ENCODE measurements around the gene EIF3B.
"Not testable (repeated sequence)": the region's sequence is repeated elsewhere in the genome, so short reads cannot be mapped to it uniquely, and the experiment has no call there.

Gene EIF3B

DNA sequence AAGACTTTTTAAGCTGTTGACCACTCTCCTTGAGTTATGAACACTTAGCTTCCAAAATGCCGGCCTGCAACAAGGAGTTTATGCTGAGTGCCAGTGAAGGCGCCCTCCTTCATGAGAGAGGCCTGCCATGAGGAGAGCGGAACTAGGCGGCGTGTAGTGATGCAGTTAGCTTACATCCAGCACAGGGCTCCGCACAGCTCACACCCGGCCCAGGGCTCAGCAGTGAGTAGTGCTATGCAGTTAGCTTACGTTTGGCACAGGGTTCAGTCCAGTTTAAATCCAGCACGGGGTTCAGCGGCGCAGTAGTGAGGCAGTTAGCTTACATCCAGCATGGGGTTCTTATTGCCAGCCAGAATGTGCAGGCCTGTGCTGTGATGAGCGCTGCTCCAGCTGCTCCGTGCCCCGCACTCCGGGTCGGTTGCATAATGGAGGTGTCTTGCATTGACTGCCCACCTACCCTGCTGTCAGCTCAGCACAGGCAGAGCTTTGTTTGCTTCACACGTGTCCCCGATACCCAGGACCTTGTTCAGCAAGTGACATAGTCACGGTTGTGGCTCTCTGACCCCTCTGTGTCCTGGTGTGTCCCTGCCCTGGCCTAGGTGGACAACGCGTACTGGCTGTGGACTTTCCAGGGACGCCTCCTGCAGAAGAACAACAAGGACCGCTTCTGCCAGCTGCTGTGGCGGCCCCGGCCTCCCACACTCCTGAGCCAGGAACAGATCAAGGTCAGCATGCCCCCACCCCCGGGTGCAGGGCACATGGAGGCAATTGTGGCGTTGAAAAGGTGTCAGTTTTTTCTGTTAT is 21.9 kb downstream of the EIF3B start:
- in situ Hi-C loops (cut with MboI; ENCODE audit: low sequenced_read_pairs): no loop called here

DNA sequence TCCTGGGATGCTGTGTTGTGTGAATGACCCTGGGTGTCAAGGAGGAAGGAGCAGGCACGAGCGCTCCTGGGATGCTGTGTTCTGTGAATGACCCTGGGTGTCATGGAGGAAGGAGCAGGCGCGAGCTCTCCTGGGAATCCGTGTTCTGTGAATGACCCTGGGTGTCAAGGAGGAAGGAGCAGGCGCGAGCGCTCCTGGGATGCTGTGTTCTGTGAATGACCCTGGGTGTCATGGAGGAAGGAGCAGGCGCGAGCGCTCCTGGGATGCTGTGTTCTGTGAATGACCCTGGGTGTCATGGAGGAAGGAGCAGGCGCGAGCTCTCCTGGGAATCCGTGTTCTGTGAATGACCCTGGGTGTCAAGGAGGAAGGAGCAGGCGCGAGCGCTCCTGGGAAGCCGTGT is 22.9 kb downstream of the EIF3B start:
- in situ Hi-C loops (cut with MboI; ENCODE audit: low sequenced_read_pairs): not testable (repeated sequence)

DNA sequence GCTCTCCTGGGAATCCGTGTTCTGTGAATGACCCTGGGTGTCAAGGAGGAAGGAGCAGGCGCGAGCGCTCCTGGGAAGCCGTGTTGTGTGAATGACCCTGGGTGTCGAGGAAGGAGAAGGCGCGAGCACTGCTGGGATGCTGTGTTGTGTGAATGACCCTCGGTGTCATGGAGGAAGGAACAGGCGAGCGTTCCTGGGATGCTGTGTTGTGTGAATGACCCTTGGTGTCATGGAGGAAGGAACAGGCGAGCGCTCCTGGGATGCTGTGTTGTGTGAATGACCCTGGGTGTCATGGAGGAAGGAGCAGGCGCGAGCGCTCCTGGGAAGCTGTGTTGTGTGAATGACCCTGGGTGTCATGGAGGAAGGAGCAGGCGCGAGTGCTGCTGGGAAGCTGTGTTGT is 23.5 kb downstream of the EIF3B start:
- in situ Hi-C loops (cut with MboI; ENCODE audit: low sequenced_read_pairs): not testable (repeated sequence)

DNA sequence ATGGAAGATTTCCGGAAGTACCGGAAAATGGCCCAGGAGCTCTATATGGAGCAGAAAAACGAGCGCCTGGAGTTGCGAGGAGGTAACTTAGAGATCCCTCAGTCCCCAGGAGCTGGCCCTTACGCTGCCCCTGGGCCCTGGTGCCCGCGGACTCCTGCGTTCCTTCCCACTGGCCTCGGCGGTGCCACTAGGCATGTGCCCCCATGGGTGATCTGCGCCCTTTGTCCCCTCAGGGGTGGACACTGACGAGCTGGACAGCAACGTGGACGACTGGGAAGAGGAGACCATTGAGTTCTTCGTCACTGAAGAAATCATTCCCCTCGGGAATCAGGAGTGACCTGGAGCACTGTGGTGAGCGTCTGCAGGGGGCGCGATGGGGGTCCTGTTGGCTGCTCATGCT is 24.5 kb downstream of the EIF3B start:
- in situ Hi-C loops (cut with MboI; ENCODE audit: low sequenced_read_pairs): no loop called here

DNA sequence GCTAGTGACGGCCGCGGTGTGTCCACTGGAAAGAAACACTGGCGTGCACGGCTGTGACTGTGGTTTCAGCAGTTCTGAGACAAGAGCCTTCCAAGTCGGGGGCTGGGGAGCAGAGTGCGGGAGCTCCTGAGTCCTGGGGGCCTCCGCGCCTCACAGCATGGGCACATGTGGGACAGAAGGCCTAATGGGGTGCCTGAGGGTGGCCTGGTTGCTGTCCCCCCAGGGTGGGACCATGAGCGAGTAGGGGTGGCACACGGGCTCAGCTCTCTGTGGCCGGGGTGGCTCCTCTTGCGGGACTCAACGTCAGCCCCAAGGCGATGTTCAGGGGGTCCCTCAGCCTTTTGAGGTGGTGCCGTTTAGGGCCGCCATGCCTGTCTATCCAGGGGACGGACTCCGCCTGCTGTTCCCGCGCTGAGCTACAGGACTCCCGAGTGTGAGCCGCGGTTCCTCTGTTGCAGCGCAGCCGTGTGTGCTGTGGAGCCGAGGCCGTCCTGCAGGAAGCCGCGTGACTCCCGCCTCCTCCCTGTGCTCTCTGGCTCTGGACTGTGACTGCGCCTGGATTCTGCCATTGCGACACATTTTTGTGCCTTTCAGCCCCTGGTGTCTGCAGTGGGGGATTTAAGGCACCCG is 25.3 kb downstream of the EIF3B start:
- in situ Hi-C loops (cut with MboI; ENCODE audit: low sequenced_read_pairs): no loop called here

DNA sequence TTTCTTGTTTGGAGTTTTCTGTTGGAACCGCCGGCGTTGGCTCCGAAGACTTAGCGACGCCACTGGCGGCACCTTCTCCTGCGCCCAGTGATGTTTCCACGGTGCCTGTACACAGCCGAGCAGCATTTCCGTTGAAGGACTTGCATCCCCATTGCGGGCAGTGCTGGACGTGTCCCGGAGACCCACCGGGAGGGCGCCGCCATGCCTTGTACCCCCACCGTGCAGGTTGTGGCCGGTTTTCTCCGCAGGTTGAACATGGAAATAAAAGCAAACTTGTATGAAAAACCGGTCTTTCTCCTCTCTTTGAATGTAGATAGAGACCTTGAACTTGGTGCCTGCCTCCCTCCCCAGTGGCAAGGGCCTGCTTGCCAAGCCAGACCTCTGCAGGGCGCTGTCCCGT is 25.8 kb downstream of the EIF3B start:
- in situ Hi-C loops (cut with MboI; ENCODE audit: low sequenced_read_pairs): no loop called here

DNA sequence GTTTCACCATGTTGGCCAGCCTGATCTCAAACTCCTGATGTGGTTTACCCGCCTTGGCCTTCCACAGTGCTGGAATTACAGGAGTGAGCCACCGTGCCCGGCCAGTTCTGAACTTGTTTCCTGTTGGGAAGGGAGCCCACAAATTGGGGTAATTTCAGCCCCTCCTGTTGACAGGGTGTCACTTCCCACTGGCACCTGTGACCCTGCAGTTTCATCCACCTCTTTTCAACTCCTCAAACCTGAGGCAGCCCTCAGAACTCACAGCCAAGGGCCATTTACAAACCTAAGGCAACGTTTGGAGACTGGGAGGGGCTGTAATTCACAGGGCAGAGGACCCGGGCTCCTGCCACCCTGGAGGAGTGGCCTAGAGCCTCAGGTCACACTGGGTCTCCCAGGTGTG is 26.6 kb downstream of the EIF3B start:
- in situ Hi-C loops (cut with MboI; ENCODE audit: low sequenced_read_pairs): no loop called here

DNA sequence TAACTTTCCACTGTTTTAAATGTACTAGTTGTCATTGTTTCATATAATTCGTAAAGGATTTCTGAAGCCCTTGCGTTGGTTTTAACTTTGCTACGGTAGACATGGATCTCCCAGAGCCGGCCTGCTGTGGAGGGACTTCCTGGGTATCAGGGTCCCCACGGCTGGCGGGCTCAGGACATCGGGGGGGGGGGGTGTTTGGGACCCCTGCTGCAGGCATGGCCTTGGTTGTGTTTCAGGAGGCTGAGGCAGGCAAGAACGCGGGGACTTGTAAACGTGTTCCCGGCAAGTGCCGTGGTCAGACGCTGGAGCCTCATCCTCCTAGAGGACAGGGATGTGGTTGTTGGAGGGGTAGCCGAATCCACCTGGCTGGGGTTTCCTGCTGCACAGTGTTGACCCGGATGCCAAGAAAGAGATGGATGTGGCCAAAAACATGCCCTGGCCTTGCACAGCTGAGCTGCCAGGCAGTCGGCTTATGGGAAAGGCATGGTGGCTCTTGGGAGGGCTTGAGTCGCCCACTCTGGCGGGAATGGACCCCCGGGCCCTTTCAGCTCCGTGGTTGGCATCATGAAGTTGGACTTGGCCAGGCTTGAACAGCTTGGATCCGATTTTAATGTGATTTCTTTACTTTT is 27.4 kb downstream of the EIF3B start:
- in situ Hi-C loops (cut with MboI; ENCODE audit: low sequenced_read_pairs): no loop called here

DNA sequence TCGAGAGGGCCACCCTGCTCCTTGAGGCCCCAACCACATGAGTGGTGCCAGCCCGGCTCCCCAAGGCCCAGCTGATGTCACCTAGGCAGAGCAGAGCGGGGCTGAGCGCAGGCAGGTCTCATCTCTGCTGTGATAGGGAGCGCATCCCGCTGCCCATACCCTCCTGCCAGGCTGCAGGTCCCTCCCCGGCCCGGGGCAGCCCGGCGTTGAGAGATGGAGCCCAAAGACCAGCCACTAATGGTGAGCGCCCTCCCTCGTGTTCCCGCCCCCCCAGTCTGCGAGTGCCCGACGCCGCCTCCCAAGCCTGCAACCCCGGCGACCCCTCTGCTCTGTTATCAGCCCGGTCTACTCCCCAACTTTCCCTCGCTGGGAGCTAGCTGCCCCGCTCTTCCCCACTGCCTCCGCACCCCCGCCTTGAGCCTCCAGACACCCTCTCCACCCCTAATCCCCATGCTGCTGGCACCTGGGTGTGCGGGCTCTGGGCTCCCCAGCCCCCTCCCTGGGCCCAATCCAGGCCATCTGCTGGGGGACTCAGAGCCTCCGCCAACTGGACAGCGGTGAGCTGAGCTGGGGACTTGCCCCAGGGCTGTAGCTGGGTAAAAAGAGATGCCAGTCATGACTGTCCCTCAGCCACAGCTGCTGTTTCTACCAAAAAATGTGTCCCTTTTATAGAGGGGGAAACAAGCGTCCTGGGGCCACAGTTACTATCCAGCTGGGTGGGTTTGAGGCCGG is 29.1 kb downstream of the EIF3B start:
- in situ Hi-C loops (cut with MboI; ENCODE audit: low sequenced_read_pairs): no loop called here

DNA sequence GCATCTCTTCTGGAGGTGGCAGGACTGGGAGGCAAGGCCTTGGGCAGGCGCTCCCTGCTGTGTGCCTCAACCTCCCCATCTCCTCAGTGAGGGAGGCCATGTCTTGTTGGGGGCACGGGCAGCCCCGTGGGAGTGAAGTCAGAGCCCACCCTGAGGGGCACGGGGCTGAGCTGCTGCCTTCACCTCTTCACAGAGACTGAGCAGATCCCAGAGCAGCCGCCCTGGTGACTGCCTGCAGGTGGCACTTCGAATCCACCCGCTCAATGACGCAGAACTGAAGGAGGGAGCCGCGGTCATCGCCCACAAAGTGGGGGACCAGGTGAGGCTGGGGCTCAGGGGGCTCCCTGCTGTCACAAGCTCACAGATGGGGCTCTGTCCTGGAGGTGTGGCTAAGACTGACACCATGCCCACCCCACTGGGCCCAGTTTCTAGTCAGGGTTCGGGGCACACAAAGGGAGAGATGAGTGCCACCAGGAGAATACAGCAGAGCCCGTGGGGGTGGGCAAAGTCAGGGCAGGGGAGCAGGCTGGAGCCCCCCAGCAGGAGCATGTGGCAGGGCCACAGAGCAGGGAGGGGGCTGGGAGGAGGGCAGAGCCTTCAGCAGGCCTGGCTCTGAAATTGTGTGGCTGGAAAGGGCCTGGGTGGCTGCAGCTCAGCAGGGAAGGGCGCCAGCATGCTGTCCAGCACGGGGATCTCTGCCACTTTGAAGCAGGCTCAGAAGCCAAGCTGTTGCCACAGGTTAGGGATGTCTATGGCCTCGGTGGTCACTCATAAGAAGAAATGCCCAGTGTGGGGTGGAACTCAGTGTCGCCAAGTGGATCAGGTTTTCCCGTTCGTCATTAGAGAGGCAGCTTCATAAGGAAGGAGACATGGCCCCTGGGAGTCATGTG is 30.0 kb downstream of the EIF3B start:
- in situ Hi-C loops (cut with MboI; ENCODE audit: low sequenced_read_pairs): no loop called here

DNA sequence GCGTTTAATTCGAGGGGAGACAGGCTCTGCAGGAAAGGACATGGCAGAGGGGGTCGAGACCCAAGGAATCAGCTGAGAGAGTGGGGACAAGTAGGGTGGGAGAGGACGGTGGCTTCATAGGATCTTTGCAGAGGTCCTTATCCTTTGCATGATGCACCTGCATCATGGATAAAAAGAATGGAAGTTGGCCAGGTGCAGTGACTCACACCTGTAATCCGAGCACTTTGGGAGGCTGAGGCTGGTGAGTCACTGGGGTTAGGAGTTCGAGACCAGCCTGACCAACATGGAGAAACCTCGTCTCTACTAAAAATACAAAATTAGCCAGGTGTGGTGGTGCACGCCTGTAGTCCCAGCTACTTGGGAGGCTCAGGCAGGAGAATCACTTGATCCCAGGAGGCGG is 31.5 kb downstream of the EIF3B start:
- in situ Hi-C loops (cut with MboI; ENCODE audit: low sequenced_read_pairs): not testable (repeated sequence)

DNA sequence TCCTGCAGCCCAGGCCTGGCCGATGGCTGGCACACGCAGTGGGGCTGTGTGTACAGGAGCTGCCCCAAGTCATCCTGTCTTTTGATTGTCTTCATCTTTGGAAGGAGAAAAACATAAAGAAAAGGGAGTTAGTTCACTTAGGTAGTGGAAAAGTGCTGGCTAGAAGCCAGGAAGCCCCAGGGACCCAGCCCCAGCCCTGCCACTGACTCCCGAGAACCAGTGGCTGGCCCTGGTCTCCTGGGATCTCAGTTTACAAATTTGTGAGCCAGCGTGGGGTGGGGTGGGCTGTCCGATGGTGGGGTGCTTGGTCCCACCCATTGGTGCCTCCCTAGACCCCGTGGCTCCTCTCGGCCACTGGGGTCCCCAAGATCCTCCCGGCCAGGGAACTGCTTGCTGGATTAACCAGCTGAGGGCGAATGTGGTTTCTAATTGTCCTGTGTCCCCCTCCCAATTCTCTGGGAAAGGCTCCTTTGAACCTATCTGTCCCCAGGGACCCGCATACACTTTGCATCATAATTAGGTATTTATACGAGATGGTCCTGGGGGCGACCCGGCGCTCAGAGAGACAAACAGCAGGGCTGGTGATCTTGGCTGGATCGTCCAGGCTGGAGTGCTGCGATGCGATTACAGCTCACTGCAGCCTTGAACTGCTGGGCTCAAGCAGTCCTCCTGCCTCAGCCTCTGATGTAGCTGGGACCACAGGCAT is 32.5 kb downstream of the EIF3B start:
- in situ Hi-C loops (cut with MboI; ENCODE audit: low sequenced_read_pairs): no loop called here

DNA sequence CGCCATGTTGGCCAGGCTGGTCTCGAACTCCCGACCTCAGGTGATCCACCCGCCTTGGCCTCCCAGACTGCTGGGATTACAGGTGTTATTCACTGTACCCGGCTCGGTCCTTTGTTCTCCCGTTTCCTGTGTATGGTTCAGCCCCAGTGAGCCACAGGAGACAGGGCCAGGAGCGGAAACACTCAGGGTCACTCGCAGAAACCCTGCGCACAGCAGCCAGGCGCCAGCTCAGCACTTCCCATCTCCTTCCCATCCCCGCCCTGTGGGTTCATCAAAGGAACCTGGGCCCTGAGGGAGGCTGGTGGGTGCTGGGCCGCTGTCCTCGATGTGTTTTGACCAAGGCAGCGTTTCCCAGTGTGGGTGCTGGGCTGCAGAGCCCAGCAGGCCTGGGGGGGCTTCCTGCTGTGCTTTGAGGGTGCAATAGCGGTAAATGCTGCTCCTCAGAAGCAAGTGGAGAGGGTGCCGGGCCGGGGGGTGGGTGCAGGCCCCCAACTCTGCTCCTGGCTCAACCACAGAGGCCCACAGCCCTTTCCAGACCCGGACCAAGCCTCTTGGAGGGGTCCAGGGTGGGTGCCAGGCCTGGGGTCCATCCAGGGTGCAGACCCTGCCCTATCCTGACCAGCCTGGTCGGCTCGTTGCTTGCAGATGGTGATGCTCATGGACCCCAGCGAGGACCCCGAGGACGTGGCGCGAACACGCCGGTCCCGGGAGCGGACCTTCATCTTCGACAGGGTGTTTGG is 33.4 kb downstream of the EIF3B start:
- in situ Hi-C loops (cut with MboI; ENCODE audit: low sequenced_read_pairs): no loop called here

DNA sequence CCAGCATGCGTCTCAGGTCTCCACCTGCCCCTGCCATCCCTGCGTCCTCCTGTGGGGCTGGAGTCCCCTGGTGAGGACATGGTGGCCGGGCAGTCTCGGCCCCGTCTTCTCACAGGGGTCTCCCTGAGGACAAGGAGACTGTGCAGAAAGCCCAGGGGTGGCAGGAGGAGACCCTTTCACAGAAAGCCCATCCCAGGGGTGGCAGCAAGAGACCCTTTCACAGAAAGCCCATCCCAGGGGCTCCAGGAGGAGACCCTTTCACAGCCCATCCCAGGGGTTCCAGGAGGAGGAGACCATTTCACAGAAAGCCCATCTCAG is 34.0 kb downstream of the EIF3B start:
- in situ Hi-C loops (cut with MboI; ENCODE audit: low sequenced_read_pairs): no loop called here

DNA sequence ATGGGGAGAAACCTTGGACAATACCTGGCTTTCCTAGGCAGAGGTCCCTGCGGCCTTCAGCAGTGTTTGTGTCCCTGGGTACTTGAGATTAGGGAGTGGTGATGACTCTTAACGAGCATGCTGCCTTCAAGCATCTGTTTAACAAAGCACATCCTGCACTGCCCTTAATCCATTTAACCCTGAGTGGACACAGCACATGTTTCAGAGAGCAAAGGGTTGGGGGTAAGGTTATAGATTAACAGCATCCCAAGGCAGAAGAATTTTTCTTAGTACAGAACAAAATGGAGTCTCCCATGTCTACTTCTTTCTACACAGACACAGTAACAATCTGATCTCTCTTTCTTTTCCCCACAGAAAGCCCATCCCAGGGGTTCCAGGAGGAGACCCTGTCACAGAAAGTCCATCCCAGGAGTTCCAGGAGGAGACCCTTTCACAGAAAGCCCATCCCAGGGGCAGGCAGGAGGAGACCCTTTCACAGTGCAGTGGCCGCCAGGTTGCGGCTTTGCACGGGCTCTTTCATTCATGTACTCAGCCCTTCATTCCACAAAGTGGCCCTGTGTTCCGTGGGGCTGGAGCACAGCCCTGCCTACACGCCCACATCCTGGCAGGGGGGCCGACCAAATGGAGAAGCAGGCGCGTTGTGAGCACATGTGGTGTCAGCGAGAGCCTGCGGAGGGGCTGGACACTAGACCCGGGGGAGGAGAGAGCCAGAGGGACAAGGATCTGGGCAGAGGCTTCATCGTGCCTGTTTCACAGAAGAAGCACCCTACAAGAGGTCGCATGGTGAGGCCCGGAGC is 35.6 kb downstream of the EIF3B start:
- in situ Hi-C loops (cut with MboI; ENCODE audit: low sequenced_read_pairs): not testable (repeated sequence)

DNA sequence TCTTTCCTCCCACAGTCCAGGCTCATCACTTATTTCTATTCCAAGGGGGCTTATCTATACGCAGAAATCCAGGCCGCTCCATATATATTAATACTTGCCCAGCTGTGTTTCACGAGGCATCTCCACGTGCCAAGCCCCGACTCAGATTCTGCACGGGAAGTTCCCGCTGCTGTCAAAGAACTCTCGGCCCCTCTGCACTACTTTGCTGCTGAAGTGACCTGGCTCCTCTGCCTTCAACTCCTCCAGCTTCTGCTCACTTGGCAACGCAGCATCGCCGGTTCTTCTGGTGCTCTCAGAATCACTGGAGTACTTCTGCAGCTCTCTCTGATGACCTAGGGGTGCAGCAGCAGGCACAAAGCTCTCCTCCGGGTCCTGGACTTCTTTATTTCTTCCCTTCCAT is 39.1 kb downstream of the EIF3B start:
- in situ Hi-C loops (cut with MboI; ENCODE audit: low sequenced_read_pairs): no loop called here

DNA sequence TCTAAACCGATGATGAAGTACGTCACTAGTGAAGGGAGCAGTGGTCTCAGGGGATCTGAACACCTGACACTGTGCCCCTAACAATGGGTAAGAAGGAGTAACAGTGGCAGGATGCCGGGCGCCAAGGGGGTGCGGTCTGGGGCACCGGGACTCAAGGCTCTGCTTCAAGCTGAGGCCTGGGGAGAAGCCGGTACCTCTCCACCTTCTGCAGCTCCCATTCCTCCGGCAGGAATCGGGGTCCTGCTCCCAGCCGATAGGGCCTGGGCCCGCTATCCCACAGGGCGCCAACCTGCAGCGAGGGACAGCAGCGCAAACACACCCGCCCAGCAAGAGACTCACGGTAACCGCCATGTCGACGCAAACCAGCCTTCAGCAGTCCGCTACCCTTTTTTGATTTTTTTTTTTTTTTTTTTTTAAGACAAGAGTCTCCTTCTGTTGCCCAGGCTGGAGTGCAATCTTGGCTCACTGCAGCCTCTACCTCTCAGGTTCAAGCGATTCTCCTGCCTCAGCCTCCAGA is 40.0 kb downstream of the EIF3B start:
- in situ Hi-C loops (cut with MboI; ENCODE audit: low sequenced_read_pairs): no loop called here

DNA sequence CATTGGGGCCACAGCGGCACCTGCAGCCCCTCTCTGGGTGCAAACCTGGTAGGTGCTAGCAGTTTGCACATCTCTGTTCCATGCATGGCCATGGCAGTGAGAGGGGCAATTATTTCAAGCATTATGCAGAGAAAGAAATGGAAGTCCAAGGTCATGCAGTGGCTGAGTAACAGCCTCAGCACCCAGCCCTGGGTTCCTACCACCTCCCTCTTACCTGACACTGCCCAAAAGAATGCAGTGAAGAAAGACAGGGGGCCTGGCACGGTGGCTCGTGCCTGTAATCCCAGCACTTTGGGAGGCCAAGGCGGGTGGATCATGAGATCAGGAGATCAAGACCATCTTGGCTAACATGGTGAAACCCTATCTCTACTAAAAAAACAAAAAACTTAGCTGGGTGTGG is 43.9 kb downstream of the EIF3B start:
- in situ Hi-C loops (cut with MboI; ENCODE audit: low sequenced_read_pairs): no loop called here
